ENCODE results near the gene GALNTL6.
A peak's percentile ranks its signal among the peaks of the same experiment; 100 is the strongest.
"Not testable (repeated sequence)": the region's sequence is repeated elsewhere in the genome, so short reads cannot be mapped to it uniquely, and the experiment has no call there.

The GALNTL6 gene

DNA sequence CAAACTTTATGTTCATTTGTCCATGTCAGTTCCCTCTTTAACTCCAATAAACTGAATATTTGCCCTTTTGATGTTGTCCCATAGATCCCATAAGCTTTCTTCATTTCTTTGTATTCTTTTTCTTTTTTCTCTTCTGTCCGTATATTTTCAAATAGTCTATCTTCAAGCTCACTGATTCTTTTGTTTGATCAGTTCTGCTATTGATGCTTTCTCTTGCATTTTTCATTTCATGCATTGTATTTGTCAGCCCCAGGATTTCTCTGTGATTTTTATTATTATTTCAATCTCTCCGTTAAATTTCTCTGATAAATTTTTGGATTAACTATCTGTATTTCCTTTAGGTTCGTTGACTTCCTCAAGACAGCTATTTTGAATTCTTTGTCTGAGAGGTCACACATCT lies 1082.5 kb downstream of the GALNTL6 start:
- DNase-seq, result no peak

DNA sequence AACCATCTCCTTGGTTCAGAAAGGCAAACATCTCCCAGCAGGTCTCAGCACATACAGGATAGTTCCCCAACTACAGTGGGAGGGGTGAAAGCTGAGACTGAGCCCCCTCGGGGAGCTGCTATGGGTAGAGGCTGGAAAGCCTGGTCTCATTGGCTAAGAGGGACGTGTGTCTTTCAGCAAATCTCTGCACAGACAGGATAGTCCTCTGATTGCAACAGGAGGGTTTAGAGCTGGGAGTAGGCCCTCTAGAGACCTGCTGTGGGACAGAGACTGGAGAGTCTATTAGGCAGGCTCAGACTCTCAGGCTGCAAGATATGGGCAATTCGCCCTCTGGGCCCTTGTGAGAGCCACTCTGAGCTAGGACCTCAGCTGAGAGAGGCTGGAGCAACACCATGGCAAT lies 1083.8 kb downstream of the GALNTL6 start:
- no peak for DNase-seq

DNA sequence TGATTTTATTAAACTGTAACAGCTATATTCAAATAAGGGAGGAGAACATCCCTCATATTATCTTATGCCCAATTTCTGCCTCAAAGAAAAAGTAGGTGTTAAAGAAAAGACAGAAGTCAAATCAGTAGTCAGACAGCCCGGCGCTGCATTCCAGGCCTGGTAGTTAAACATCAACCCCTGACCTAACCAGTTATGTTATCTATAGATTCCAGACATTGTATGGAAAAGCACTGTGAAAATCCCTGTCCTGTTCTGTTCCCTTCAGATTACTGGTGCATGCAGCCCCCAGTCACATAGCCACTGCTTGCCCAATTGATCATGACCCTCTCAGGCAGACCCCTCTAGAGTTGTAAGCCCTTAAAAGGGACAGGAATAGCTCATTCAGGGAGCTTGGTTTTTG lies 1085.5 kb downstream of the GALNTL6 start:
- no peak for DNase-seq

DNA sequence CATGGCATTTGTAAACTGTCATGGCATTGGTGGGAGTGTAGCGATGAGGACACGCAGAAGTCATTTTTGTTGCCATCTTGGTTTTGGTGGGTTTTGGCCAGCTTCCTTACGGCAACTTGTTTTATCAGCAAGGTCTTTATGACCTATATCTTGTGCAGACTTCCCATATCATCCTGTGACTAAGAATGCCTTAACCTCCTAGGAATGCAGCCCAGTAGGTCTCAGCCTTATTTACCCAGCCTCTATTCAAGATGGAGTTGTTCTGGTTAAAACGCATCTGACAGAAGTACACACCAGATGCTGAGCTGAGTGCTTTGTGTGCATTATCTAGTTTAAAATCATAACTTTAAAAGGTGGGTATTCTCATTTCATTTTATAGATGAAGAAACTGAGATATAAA lies 1086.7 kb downstream of the GALNTL6 start:
- no peak for DNase-seq

- DNase-seq, result no peak
Measured at GRCh38 chr4:172900900-172901299, 1087.7 kb downstream of the GALNTL6 start.

DNA sequence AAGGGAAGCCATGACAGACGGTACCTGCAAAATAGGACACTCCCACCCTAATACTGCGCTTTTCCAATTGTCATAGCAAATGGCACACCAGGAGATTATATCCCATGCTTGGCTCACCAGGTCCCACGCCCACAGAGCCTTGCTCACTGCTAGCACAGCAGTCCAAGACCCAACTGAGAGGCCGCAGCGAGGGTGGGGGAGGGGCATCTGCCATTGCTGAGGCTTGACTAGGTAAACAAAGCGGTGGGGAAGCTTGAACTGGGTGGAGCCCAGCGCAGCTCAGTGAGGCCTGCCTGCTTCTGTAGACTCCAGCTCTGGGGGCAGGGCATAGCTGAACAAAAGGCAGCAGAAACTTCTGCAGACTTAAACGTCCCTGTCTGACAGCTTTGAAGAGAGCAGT lies 1099.3 kb downstream of the GALNTL6 start:
- DNase-seq, result not testable (repeated sequence)

GRCh38 chr4:172917403-172917802 lies 1104.2 kb downstream of the GALNTL6 start:
- DNase-seq, result not testable (repeated sequence)

DNA sequence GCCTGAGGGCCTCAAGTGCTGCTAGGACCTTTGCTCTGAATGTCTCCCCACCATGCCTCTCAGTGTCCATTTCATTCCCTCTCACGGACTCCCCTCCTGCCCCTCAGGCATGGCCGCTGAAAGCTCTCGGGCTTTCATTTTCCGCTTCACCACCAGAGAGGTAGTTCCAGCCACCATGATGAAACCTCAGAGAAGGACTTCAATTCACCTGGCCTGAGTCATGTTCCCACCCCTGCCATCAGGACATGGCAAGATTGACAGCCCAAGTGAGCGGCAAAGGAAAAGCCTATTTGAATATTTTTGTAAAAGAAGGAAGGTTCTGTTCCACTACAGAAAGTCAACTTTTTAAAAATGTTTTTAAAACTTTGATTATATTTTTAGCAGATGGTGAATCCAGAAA lies 1106.1 kb downstream of the GALNTL6 start:
- DNase-seq, result no peak

DNA sequence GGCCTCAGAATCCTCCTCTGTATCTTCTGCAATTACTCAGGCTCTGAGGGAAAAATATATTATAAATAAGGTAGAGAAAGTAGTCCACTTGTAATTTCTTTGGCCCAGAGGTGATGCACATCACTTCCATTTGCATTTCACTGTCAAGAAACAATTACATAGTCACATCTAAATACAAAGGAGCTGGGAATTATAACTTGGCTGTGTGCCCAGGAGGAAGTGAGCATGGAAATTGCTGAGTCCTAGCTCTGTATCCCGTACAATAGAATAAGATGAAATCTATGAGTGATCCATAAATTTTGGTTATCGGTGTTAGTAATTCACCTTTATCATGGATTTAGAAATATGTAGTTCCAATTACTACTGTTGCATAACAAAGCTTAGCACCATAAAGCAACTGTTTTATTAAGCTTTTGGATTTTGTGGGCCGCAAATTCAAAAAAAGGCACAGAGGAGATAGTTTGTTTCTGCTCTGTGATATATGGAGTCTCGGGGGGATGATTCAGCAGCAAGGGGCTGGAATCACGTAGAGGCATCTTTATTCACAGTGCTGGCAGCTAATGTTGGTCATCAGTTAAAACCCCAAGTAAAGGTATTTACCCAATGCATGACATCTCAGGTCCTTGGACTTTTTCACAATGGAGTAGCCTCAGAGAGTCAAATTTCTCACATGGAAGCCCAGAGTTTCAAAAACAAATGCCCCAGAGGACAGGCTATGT lies 1114.1 kb downstream of the GALNTL6 start:
- no peak for DNase-seq

DNA sequence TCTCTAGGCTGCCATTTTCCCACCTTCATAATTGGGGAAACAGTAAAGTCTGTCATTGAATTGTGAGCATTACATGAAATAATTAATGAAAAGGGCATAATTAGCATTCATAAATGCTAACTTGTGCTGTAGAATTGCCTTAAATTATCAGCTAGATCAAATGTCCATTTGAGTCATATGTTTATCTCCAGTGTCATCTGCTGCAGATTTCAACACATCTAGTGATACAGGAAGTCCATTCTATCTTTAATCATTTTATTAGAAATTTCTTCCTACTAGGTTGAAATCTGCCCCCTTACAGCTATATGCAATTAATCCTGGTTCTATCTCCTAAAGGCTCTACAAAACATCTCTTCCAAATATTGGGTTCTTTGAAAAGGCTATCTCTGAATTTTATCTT lies 1115.1 kb downstream of the GALNTL6 start:
- no peak for DNase-seq

- DNase-seq, result no peak
Measured at GRCh38 chr4:172938072-172938829, 1125.0 kb downstream of the GALNTL6 start.

DNA sequence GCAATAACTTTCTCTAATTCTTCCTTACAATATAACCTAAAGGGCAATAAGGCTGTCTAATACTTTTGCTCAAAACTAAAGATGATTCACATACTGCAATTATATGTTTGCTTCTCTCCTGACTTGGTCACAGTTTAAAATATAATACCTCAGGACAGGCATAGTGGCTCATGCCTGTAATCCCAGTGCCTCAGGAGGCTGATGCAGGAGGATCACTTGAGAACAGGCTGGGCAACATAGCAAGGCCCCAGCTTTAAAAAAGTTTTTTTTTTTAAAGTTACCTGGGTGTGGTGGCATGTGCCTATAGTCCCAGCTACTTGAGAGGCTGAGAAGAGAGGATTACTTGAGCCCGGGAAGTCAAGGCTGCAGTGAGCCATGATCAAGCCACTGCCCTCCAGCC lies 1125.7 kb downstream of the GALNTL6 start:
- DNase-seq, result no peak

GRCh38 chr4:172942840-172943239 lies 1129.6 kb downstream of the GALNTL6 start:
- no peak for DNase-seq

DNA sequence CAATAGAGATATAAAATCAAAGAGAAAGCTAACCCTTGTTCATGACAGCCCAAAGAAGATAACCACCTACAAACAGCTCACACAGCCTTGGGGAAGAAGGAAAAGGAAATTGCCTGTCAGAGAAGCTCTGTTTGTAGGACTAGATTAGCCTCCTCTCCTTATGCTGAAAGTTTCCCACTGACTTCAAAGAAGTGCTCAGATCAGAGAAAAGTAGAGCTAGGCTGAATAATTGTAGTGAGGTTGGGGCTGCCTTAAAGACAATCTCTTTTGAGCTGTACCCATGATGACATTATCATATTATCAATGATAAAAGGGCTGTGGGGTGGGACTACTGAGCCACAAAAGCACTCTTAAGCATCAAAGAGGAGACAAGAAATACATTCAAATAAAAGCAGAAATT lies 1132.4 kb downstream of the GALNTL6 start:
- DNase-seq, result no peak

DNA sequence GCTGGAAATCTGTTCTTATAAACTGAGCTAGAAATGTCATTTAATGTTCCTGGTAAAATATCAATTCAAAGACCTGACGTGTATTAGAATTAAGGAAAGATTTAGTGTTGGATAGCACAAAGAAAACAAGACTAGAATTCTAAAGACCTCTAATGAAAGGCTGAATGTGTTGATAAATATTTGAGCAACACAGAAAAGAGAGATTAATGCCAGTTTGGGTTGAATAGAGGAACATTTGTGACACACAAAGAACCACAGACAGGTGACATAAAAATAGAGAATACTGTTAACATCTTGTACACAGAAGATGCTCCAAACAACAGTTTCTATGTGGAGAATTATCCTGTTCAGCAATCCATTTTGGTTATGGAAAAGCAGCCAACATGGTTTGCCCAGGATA lies 1133.3 kb downstream of the GALNTL6 start:
- DNase-seq, result no peak

DNA sequence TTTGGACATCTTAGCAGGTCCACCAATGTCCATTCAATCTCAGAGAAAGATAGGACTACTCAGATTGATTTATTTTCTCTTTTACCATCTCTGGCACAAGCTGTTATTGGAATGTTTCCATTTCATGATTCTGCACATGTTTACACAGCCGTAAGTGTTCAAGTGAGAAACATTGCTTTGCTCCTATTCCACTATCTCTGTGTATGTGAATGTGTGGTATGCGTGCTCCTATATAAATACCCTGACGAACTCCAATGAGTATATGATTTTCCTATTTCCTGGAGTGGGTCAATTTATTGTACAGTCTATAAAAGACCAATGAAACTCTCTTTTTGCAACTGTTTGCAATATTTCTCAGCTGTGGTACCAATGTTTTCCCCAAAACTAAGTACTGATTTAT lies 1134.4 kb downstream of the GALNTL6 start:
- DNase-seq, result no peak

DNA sequence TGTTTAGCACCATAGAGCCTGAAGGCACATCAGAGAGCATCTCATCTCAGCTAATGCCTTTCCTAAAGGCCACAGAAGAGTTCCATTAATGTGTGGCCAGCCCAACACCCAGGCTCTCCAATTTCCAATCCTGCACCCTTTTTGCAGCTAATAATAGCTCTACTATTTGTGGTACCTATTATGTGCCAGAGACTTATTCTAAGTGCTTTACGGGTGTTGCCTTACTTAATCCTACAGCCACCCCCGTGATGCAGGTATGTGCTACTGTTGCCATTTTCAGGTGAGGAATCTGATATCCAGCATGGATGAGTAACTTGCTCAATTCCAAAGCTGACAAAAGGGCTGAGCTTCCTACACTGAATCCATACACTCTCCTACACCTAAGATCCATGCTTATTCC lies 1137.8 kb downstream of the GALNTL6 start:
- DNase-seq, result no peak

DNA sequence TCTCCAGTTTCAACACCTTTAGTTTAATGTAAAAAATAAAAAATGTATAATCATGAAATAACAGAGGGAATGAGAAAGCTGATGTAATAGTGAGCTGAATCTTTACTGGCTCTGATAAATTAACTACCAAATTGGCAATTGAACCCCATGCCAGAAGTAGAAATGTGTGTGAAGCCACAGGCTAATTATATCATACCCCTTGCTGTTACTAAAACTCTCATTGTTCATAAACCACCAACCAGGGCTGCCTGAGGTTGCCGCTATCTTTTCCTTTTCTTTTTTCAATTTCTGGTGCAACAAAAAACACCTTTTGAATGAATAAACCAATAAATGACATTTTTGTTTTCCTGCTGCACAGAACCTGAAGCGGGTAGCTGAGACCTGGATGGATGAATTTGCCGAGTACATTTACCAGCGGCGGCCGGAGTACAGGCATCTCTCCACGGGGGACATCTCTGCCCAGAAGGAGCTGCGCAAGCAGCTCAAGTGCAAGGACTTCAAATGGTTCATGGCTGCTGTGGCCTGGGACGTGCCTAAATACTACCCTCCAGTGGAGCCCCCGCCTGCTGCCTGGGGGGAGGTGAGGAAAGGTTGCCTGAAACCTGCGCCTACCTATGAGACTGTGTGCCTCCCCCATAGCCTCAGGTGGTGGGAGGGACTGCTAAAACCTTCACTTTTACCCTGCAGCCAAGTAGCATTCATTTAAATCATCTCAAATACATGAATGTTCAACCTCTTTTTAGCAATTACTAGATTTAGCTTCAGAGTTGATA lies 1138.7 kb downstream of the GALNTL6 start:
- no peak for DNase-seq

DNA sequence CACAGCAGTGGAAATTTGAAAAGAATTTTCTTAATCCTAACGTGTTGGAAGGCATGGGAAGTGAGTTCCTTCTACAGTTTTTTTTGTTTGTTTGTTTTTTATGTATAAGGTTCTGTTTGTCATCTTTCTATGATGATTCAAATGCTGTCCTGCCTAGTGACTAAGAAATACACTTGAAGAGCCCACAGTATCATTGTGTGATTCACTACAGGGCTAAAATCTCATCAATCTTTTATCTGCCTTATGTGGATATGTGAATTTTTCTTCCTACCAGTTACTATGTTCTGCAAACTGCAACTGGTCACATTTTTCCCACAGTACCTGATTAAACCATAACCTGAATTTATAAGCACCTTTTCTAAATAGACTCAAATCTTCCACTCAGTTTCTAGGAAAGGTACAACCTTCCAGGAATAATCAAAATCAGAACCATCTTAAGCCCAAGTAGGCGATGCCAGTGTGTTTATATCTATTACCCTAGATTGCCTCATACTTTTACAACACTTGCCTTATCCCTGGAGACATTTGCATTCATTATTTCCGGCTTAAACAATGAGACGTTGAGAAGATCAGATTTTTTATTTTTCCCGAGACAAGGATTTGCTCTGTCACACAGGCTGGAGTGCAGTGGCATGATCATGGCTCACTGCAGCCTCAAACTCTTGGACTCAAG lies 1140.8 kb downstream of the GALNTL6 start:
- no peak for DNase-seq

DNA sequence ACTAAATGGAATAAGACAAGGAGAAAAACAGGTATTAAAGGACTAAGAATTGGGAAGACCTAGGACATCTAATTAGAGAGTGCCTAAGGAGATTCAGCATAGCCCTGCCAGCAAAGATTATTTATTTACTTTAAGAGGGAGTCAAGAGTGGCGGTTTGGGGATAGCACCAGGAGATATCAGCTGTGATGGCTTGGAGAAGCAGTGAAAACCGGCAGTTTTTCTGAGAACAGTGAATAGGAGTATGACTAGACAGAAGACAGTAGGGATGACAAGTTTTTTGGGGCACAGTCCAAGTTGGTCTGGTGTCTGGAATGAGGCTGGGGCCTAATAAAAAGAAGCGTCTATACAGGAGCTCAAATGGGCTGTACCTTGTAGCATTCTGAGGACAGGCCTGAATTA lies 1143.1 kb downstream of the GALNTL6 start:
- not testable (repeated sequence) for DNase-seq

- no peak for DNase-seq
Measured at GRCh38 chr4:172957216-172957615, 1144.0 kb downstream of the GALNTL6 start.

DNA sequence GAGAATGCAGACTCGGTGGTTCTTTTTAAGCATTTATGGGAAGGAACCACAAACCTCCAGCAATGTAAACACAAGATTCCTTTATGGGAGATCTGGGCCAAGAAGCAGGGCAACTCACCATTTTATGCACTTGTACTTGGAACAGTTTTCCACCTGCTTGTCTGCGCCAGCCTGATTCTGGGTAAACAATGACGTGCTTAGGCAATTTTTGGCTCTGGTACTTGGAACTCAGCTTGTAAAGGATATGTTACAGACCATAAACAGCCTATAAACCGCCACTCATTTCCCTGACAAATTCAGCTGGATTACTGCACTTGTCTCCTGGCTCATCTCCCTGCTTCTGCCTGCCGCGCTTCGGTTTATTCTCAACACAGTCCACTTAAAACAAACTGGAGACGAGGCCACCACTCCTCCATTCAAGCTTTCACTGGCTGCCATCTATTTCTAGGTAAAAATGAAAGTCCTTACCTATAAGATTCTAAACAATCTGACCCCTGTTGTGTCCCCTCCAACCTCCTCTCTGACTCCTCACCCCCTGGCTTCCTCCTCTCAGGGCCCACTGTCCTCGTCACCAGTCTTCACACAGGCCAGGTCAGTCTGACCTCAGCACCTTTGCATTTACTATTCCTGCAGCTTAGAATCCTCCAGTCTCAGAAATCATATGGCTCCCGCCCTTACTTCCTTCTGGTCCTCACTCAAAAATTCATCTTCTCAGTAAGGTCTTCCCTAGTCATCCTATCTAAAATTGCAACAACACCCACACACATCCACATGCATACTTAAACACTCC lies 1149.6 kb downstream of the GALNTL6 start:
- peak; percentile 54 for DNase-seq
